GM18526 (cell line): ENCODE data around the gene BHLHE23.

Experiments used
- POLR2A ChIP-seq: IDR thresholded peaks from 3 replicates; pipeline ENCODE4 v1.6.1; 2011; ENCODE audit not compliant: insufficient read length; ENCODE audit errors: extremely low read depth

The BHLHE23 gene

GRCh38 chr20:62980970-62981369, 25.8 kb downstream of the BHLHE23 start:
- no peak for TF ChIP-seq POLR2A

GRCh38 chr20:62980380-62980960, 26.3 kb downstream of the BHLHE23 start:
- no peak for TF ChIP-seq POLR2A

GRCh38 chr20:62979876-62980373, 26.8 kb downstream of the BHLHE23 start:
- no peak for TF ChIP-seq POLR2A

GRCh38 chr20:62979310-62979709, 27.5 kb downstream of the BHLHE23 start:
- TF ChIP-seq POLR2A = no peak

- no peak for TF ChIP-seq POLR2A
These were observed 28.2 kb downstream of the BHLHE23 start for GRCh38 chr20:62978561-62978943.

- peak; percentile 67 for TF ChIP-seq POLR2A
These were observed 28.9 kb downstream of the BHLHE23 start for GRCh38 chr20:62977613-62978560.

GRCh38 chr20:62976886-62977285, 29.9 kb downstream of the BHLHE23 start:
- TF ChIP-seq POLR2A = no peak

GRCh38 chr20:62975812-62976508, 30.8 kb downstream of the BHLHE23 start:
- no peak for TF ChIP-seq POLR2A

- no peak for TF ChIP-seq POLR2A
These were observed 31.5 kb downstream of the BHLHE23 start for GRCh38 chr20:62975251-62975760.

GRCh38 chr20:62972845-62973745, 33.7 kb downstream of the BHLHE23 start:
- TF ChIP-seq POLR2A = no peak

GRCh38 chr20:62971950-62972844, 34.6 kb downstream of the BHLHE23 start:
- TF ChIP-seq POLR2A = no peak

GRCh38 chr20:62971211-62971949, 35.4 kb downstream of the BHLHE23 start:
- no peak for TF ChIP-seq POLR2A

- no peak for TF ChIP-seq POLR2A
These were observed 36.2 kb downstream of the BHLHE23 start for GRCh38 chr20:62970307-62971210.
